GM18868 (cell line): ENCODE results near the gene ATXN7.
A peak's percentile ranks its signal among the peaks of the same experiment; 100 is the strongest.

Experiments
- ATAC-seq: cut with Tn5 transposase; IDR thresholded peaks from one replicate; pipeline ENCODE4 v1.9.1; 2021; ENCODE audit warnings: mild to moderate bottlenecking, moderate library complexity; ENCODE audit not compliant: unreplicated experiment

Gene ATXN7

GRCh38 chr3:63980019-63980418, 116.4 kb downstream of the ATXN7 start:
- ATAC-seq: no peak

- no peak for ATAC-seq
These were observed 117.3 kb downstream of the ATXN7 start for GRCh38 chr3:63980830-63981498.

GRCh38 chr3:63981980-63982379, 118.3 kb downstream of the ATXN7 start:
- ATAC-seq: peak; percentile 48

- ATAC-seq: no peak
These were observed 120.7 kb downstream of the ATXN7 start for GRCh38 chr3:63984391-63984790.

GRCh38 chr3:63986146-63986545, 122.5 kb downstream of the ATXN7 start:
- no peak for ATAC-seq

GRCh38 chr3:63986831-63987230, 123.2 kb downstream of the ATXN7 start:
- ATAC-seq: no peak

- no peak for ATAC-seq
These were observed 125.3 kb downstream of the ATXN7 start for GRCh38 chr3:63988943-63989342.

- no peak for ATAC-seq
These were observed 126.5 kb downstream of the ATXN7 start for GRCh38 chr3:63990204-63990603.

- ATAC-seq: no peak
These were observed 127.1 kb downstream of the ATXN7 start for GRCh38 chr3:63990733-63991132.

GRCh38 chr3:63991666-63992065, 128.0 kb downstream of the ATXN7 start:
- ATAC-seq: no peak

- ATAC-seq: no peak
These were observed 129.0 kb downstream of the ATXN7 start for GRCh38 chr3:63992516-63993209.

GRCh38 chr3:63993653-63994079, 130.0 kb downstream of the ATXN7 start:
- ATAC-seq: peak; percentile 96

GRCh38 chr3:63995086-63995485, 131.4 kb downstream of the ATXN7 start:
- no peak for ATAC-seq

- ATAC-seq: no peak
These were observed 135.4 kb downstream of the ATXN7 start for GRCh38 chr3:63998852-63999754.

- no peak for ATAC-seq
These were observed 136.9 kb downstream of the ATXN7 start for GRCh38 chr3:64000453-64001055.

- ATAC-seq: no peak
These were observed 138.6 kb downstream of the ATXN7 start for GRCh38 chr3:64002233-64002632.

- no peak for ATAC-seq
These were observed 139.9 kb downstream of the ATXN7 start for GRCh38 chr3:64003589-64003988.

- no peak for ATAC-seq
These were observed 144.3 kb downstream of the ATXN7 start for GRCh38 chr3:64008017-64008416.

GRCh38 chr3:64008487-64009351, 145.1 kb downstream of the ATXN7 start:
- ATAC-seq: no peak

- no peak for ATAC-seq
These were observed 145.9 kb downstream of the ATXN7 start for GRCh38 chr3:64009528-64009927.
